Measurements from ENCODE around the gene TBC1D16.

Gene TBC1D16

DNA sequence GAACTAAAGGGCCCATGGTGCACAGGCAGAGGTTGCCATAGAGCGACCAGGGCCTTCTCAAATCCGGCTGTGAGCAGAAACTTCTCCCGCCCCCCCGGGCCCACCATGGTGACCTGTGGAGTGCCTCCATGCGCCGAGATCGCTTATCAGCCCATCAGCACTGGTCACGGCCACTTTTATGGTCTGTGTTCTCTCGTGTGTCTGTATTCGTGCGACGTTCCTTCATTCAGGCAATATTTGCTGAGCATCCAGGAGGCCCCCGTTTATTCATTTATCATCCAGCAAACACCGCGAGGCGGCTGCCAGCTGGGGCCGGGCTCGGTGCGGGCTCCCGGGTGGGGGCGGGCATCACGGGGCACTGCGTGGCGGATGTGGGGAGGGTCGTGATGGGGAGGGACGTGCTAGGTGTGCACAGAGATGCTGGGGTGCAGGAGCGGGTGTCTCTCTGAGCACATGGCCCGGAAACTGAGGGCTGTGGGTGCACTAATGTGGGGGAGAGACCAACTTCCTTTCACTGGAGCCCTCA, 108.5 kb downstream of the TBC1D16 start:
- Histone ChIP-seq H3K9me2 (replicated peaks; ENCODE audit: low read depth, low read length) (no peaks in the 10 kb centered on the region), H3K4me2 (ENCODE audit: low read depth, low read length, poor library complexity, severe bottlenecking) (no peak overlapping the region), H3K4me1 (ENCODE audit: insufficient read depth, low read length, poor library complexity, severe bottlenecking) (no peaks in the 10 kb centered on the region), H3K27me3 (ENCODE audit: insufficient read depth, low read length, poor library complexity, severe bottlenecking) (no peaks in the 10 kb centered on the region), H3K4me3 (ENCODE audit: low read length, poor library complexity, severe bottlenecking) (no peak overlapping the region), H3K9ac (ENCODE audit: low read depth, low read length, poor library complexity, severe bottlenecking) (no peak overlapping the region), H3F3A (ENCODE audit: low read depth) (no peaks in the 10 kb centered on the region), H3K79me2 (ENCODE audit: insufficient read depth, low read length) (no peaks in the 10 kb centered on the region), H4K20me1 (ENCODE audit: insufficient read depth, low read length, poor library complexity, severe bottlenecking) (no peaks in the 10 kb centered on the region), H3K9me3 (ENCODE audit: insufficient read depth, low read depth, low read length) (no peaks in the 10 kb centered on the region), H2AFZ (ENCODE audit: low read length) (no peak overlapping the region), H3K36me3 (ENCODE audit: insufficient read depth, low read length) (no peaks in the 10 kb centered on the region)
- no peak for TF ChIP-seq EZH2phosphoT487 (IDR thresholded peaks at IDR 0.05; ENCODE audit: borderline replicate concordance)
- TF ChIP-seq, protein P1, sequence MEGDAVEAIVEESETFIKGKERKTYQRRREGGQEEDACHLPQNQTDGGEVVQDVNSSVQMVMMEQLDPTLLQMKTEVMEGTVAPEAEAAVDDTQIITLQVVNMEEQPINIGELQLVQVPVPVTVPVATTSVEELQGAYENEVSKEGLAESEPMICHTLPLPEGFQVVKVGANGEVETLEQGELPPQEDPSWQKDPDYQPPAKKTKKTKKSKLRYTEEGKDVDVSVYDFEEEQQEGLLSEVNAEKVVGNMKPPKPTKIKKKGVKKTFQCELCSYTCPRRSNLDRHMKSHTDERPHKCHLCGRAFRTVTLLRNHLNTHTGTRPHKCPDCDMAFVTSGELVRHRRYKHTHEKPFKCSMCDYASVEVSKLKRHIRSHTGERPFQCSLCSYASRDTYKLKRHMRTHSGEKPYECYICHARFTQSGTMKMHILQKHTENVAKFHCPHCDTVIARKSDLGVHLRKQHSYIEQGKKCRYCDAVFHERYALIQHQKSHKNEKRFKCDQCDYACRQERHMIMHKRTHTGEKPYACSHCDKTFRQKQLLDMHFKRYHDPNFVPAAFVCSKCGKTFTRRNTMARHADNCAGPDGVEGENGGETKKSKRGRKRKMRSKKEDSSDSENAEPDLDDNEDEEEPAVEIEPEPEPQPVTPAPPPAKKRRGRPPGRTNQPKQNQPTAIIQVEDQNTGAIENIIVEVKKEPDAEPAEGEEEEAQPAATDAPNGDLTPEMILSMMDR (conservative IDR thresholded peaks at IDR 0.05; ENCODE audit: low read length), result no peak

GRCh38 chr17:79926605-79927135, 109.0 kb downstream of the TBC1D16 start:
- no peak overlapping the region for H3K4me2 ChIP-seq (ENCODE audit: low read depth, low read length, poor library complexity, severe bottlenecking)
- H3F3A ChIP-seq (ENCODE audit: low read depth), result no peaks in the 10 kb centered on the region
- H4K20me1 ChIP-seq (ENCODE audit: insufficient read depth, low read length, poor library complexity, severe bottlenecking), result no peaks in the 10 kb centered on the region
- H2AFZ ChIP-seq (ENCODE audit: low read length), result no peak overlapping the region
- H3K27me3 ChIP-seq (ENCODE audit: insufficient read depth, low read length, poor library complexity, severe bottlenecking), result no peaks in the 10 kb centered on the region
- no peaks in the 10 kb centered on the region for H3K9me2 ChIP-seq (replicated peaks; ENCODE audit: low read depth, low read length)
- no peak overlapping the region for H3K4me3 ChIP-seq (ENCODE audit: low read length, poor library complexity, severe bottlenecking)
- no peaks in the 10 kb centered on the region for H3K36me3 ChIP-seq (ENCODE audit: insufficient read depth, low read length)
- no peaks in the 10 kb centered on the region for H3K79me2 ChIP-seq (ENCODE audit: insufficient read depth, low read length)
- TF ChIP-seq EZH2phosphoT487 (IDR thresholded peaks at IDR 0.05; ENCODE audit: borderline replicate concordance), result no peak
- TF ChIP-seq, protein P1 (conservative IDR thresholded peaks at IDR 0.05; ENCODE audit: low read length), result no peak
- no peaks in the 10 kb centered on the region for H3K4me1 ChIP-seq (ENCODE audit: insufficient read depth, low read length, poor library complexity, severe bottlenecking)
- H3K9me3 ChIP-seq (ENCODE audit: insufficient read depth, low read depth, low read length), result no peaks in the 10 kb centered on the region
- H3K9ac ChIP-seq (ENCODE audit: low read depth, low read length, poor library complexity, severe bottlenecking), result no peak overlapping the region

DNA sequence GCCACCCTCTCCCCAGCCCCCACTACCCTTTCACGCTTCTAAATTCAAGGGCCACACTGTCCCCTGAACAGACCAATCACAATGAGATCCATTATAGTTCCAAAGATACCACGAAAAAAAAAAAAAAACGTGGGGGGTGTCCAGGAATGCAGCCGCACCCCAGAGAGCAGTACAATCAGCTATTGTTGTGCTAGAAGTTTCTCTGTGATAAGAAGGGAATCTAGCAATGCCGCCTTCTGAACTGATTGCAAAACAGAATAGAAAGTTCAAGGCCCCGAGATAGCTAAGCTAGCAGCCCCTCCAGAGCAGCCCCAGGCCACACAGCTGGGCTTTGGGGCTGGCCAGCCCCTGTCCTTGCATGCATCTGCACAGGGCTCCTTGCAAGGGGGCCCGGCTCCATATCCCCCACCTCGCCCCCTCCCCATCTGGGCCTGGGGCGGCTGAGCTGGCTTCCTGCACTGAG, 109.5 kb downstream of the TBC1D16 start:
- no peak for TF ChIP-seq EZH2phosphoT487 (IDR thresholded peaks at IDR 0.05; ENCODE audit: borderline replicate concordance)
- TF ChIP-seq, protein P1 (conservative IDR thresholded peaks at IDR 0.05; ENCODE audit: low read length), result no peak
- Histone ChIP-seq H3F3A (ENCODE audit: low read depth) (no peaks in the 10 kb centered on the region), H3K27me3 (ENCODE audit: insufficient read depth, low read length, poor library complexity, severe bottlenecking) (no peaks in the 10 kb centered on the region)

More for the DNA sequence above, 109.5 kb downstream of the TBC1D16 start:
- no peaks in the 10 kb centered on the region for H3K9me3 ChIP-seq (ENCODE audit: insufficient read depth, low read depth, low read length)
- H3K4me3 ChIP-seq (ENCODE audit: low read length, poor library complexity, severe bottlenecking), result no peak overlapping the region
- no peak overlapping the region for H3K4me2 ChIP-seq (ENCODE audit: low read depth, low read length, poor library complexity, severe bottlenecking)
- H3K9ac ChIP-seq (ENCODE audit: low read depth, low read length, poor library complexity, severe bottlenecking), result no peak overlapping the region
- H3K79me2 ChIP-seq (ENCODE audit: insufficient read depth, low read length), result no peaks in the 10 kb centered on the region
- no peaks in the 10 kb centered on the region for H3K9me2 ChIP-seq (replicated peaks; ENCODE audit: low read depth, low read length)
- H3K36me3 ChIP-seq (ENCODE audit: insufficient read depth, low read length), result no peaks in the 10 kb centered on the region
- H3K4me1 ChIP-seq (ENCODE audit: insufficient read depth, low read length, poor library complexity, severe bottlenecking), result no peaks in the 10 kb centered on the region
- no peak overlapping the region for H2AFZ ChIP-seq (ENCODE audit: low read length)
- H4K20me1 ChIP-seq (ENCODE audit: insufficient read depth, low read length, poor library complexity, severe bottlenecking), result no peaks in the 10 kb centered on the region

Measured in Loucy (cell line).